NCI-H2081 (cell line): ENCODE measurements around the gene ENAH.

Experiments
- DNase-seq, 2 experiments: peaks; one replicate each; lab custom pipeline; 2025; lab: John Stamatoyannopoulos, UW

The ENAH gene

GRCh38 chr1:225471453-225472301, 181.2 kb downstream of the ENAH start:
- no peak for DNase-seq

- DNase-seq, result no peak
Measured at GRCh38 chr1:225471109-225471452, 181.8 kb downstream of the ENAH start.

GRCh38 chr1:225470211-225471108, 182.5 kb downstream of the ENAH start:
- no peak for DNase-seq

GRCh38 chr1:225469051-225469450, 183.9 kb downstream of the ENAH start:
- no peak for DNase-seq

GRCh38 chr1:225468270-225469020, 184.5 kb downstream of the ENAH start:
- DNase-seq, result no peak

- DNase-seq, result no peak
Measured at GRCh38 chr1:225467193-225468020, 185.5 kb downstream of the ENAH start.

GRCh38 chr1:225466848-225467192, 186.1 kb downstream of the ENAH start:
- no peak for DNase-seq

- DNase-seq, result no peak
Measured at GRCh38 chr1:225465793-225466517, 187.0 kb downstream of the ENAH start.

- peak in 1 of 2 experiments; percentile 33 for DNase-seq
Measured at GRCh38 chr1:225464851-225465792, 187.8 kb downstream of the ENAH start.

- peak; percentile 91 to 96 for DNase-seq
Measured at GRCh38 chr1:225462714-225463574, 190.0 kb downstream of the ENAH start.

GRCh38 chr1:225462429-225462713, 190.6 kb downstream of the ENAH start:
- peak in 1 of 2 experiments; percentile 84 for DNase-seq

- no peak for DNase-seq
Measured at GRCh38 chr1:225461533-225462428, 191.1 kb downstream of the ENAH start.

GRCh38 chr1:225460737-225461532, 192.0 kb downstream of the ENAH start:
- DNase-seq, result no peak

GRCh38 chr1:225460021-225460736, 192.7 kb downstream of the ENAH start:
- no peak for DNase-seq

GRCh38 chr1:225458222-225458631, 194.7 kb downstream of the ENAH start:
- DNase-seq, result no peak

- DNase-seq, result no peak
Measured at GRCh38 chr1:225454733-225455132, 198.2 kb downstream of the ENAH start.
